Activated T-helper 2 cell treated with anti-CD3 and anti-CD28 coated beads, Interferon-gamma antibody, Interleukin-2, Interleukin-4, amounts not matched to agents 10 μg/mL and 5 μg/mL and 100 μg/mL, durations not matched to agents 14 hours and 24 hours and 36 hours (primary cell): ENCODE data around the gene FAM163B. TPM values are rescaled to one million over a fixed set of nuclear protein-coding genes. Genes with fewer than 3 reads are reported as not detected.

Experiments used
- DNase-seq: peaks from one replicate; pipeline ENCODE4 v3.0.0; 2021; ENCODE audit warnings: low spot score
- H3K27ac Mint-ChIP-seq: one replicate; pipeline ENCODE4 v1.8.0; 2021; ENCODE audit warnings: mixed read lengths
- H3K27me3 Mint-ChIP-seq: one replicate; pipeline ENCODE4 v1.8.0; 2021; ENCODE audit warnings: low read depth, mixed read lengths
- H3K36me3 Mint-ChIP-seq: one replicate; pipeline ENCODE4 v1.8.0; 2021; ENCODE audit warnings: low read depth, mixed read lengths
- H3K4me1 Mint-ChIP-seq: one replicate; pipeline ENCODE4 v1.8.0; 2021; ENCODE audit warnings: low read depth, mixed read lengths
- H3K4me3 Mint-ChIP-seq: one replicate; pipeline ENCODE4 v1.8.0; 2021; ENCODE audit warnings: low read depth, mild to moderate bottlenecking, moderate library complexity, mixed read lengths
- H3K9me3 Mint-ChIP-seq: one replicate; pipeline ENCODE4 v1.8.0; 2021; ENCODE audit warnings: mixed read lengths
- intact Hi-C: fragments of 100-400 bp; cut with micrococcal nuclease; formaldehyde crosslinking; loops from one replicate; pipeline ENCODE4 v1.15.1; 2023
- total RNA-seq: library from RNA; stranded (reverse); gene quantifications from 2 replicates; pipeline ENCODE4 v1.2.3, GENCODE V29; 2022

Gene FAM163B
- total RNA-seq, 1 donor from 2014 or later: not detected

GRCh38 chr9:133557581-133557980 is 51.6 kb downstream of the FAM163B start:
- intact Hi-C loops: no loop called here
- no peak overlapping the region for H3K4me3 Mint-ChIP-seq
- peaks cover 6% of the 10 kb centered on the region for H3K4me1 Mint-ChIP-seq
- no peaks in the 10 kb centered on the region for H3K27me3 Mint-ChIP-seq
- no peaks in the 10 kb centered on the region for H3K36me3 Mint-ChIP-seq
- DNase-seq: no peak
- H3K27ac Mint-ChIP-seq: no peak overlapping the region
- H3K9me3 Mint-ChIP-seq: no peaks in the 10 kb centered on the region

GRCh38 chr9:133556354-133556753 is 52.8 kb downstream of the FAM163B start:
- Mint-ChIP-seq H3K4me1 (peaks cover 6% of the 10 kb centered on the region), H3K9me3 (no peaks in the 10 kb centered on the region), H3K4me3 (no peak overlapping the region), H3K27ac (no peak overlapping the region), H3K36me3 (no peaks in the 10 kb centered on the region), H3K27me3 (no peaks in the 10 kb centered on the region)
- intact Hi-C loops: no loop called here
- no peak for DNase-seq

- Mint-ChIP-seq H3K9me3 (no peaks in the 10 kb centered on the region), H3K4me1 (peaks cover 6% of the 10 kb centered on the region), H3K27ac (no peak overlapping the region), H3K36me3 (no peaks in the 10 kb centered on the region), H3K27me3 (no peaks in the 10 kb centered on the region), H3K4me3 (no peak overlapping the region)
- intact Hi-C loops: no loop called here
- no peak for DNase-seq
Measured at GRCh38 chr9:133554729-133555128, 54.5 kb downstream of the FAM163B start.

GRCh38 chr9:133553973-133554713 is 55.0 kb downstream of the FAM163B start:
- Mint-ChIP-seq H3K27me3 (no peaks in the 10 kb centered on the region), H3K4me1 (peaks cover 6% of the 10 kb centered on the region), H3K4me3 (no peak overlapping the region), H3K27ac (no peak overlapping the region), H3K9me3 (no peaks in the 10 kb centered on the region), H3K36me3 (no peaks in the 10 kb centered on the region)
- DNase-seq: no peak
- intact Hi-C loops: no loop called here

- DNase-seq: no peak
- Mint-ChIP-seq H3K4me1 (peaks cover 2% of the 10 kb centered on the region), H3K27ac (no peak overlapping the region), H3K4me3 (no peak overlapping the region), H3K9me3 (no peaks in the 10 kb centered on the region), H3K27me3 (no peaks in the 10 kb centered on the region), H3K36me3 (no peaks in the 10 kb centered on the region)
- intact Hi-C loops: no loop called here
Measured at GRCh38 chr9:133553123-133553522, 56.1 kb downstream of the FAM163B start.

GRCh38 chr9:133552236-133552635 is 57.0 kb downstream of the FAM163B start:
- Mint-ChIP-seq H3K9me3 (no peaks in the 10 kb centered on the region), H3K4me3 (no peak overlapping the region), H3K27ac (no peak overlapping the region), H3K36me3 (no peaks in the 10 kb centered on the region), H3K27me3 (no peaks in the 10 kb centered on the region), H3K4me1 (no peaks in the 10 kb centered on the region)
- intact Hi-C loops: no loop called here
- DNase-seq: no peak

GRCh38 chr9:133551446-133551845 is 57.7 kb downstream of the FAM163B start:
- no peaks in the 10 kb centered on the region for H3K36me3 Mint-ChIP-seq
- H3K9me3 Mint-ChIP-seq: no peaks in the 10 kb centered on the region
- H3K27ac Mint-ChIP-seq: no peak overlapping the region
- H3K27me3 Mint-ChIP-seq: no peaks in the 10 kb centered on the region
- no peak overlapping the region for H3K4me3 Mint-ChIP-seq
- H3K4me1 Mint-ChIP-seq: no peaks in the 10 kb centered on the region
- intact Hi-C loops: no loop called here
- no peak for DNase-seq

- no peak overlapping the region for H3K4me3 Mint-ChIP-seq
- H3K36me3 Mint-ChIP-seq: no peaks in the 10 kb centered on the region
- intact Hi-C loops: no loop called here
- H3K27me3 Mint-ChIP-seq: no peaks in the 10 kb centered on the region
- H3K9me3 Mint-ChIP-seq: no peaks in the 10 kb centered on the region
- H3K4me1 Mint-ChIP-seq: no peaks in the 10 kb centered on the region
- no peak overlapping the region for H3K27ac Mint-ChIP-seq
- no peak for DNase-seq
Measured at GRCh38 chr9:133547116-133547515, 62.1 kb downstream of the FAM163B start.

- DNase-seq: no peak
- Mint-ChIP-seq H3K27me3 (no peaks in the 10 kb centered on the region), H3K9me3 (no peaks in the 10 kb centered on the region), H3K27ac (no peak overlapping the region), H3K4me1 (no peaks in the 10 kb centered on the region), H3K36me3 (no peaks in the 10 kb centered on the region), H3K4me3 (no peak overlapping the region)
- intact Hi-C loops: no loop called here
Measured at GRCh38 chr9:133546287-133546680, 62.9 kb downstream of the FAM163B start.

GRCh38 chr9:133545494-133546286 is 63.5 kb downstream of the FAM163B start:
- no peak for DNase-seq
- Mint-ChIP-seq H3K9me3 (no peaks in the 10 kb centered on the region), H3K4me1 (no peaks in the 10 kb centered on the region), H3K4me3 (no peak overlapping the region), H3K36me3 (no peaks in the 10 kb centered on the region), H3K27ac (no peak overlapping the region), H3K27me3 (no peaks in the 10 kb centered on the region)
- intact Hi-C loops: no loop called here

- intact Hi-C loops: no loop called here
- H3K36me3 Mint-ChIP-seq: no peaks in the 10 kb centered on the region
Measured at GRCh38 chr9:133543772-133544467, 65.3 kb downstream of the FAM163B start.

GRCh38 chr9:133542002-133542401 is 67.2 kb downstream of the FAM163B start:
- Mint-ChIP-seq H3K9me3 (no peaks in the 10 kb centered on the region), H3K4me3 (no peak overlapping the region), H3K4me1 (no peaks in the 10 kb centered on the region), H3K27me3 (no peaks in the 10 kb centered on the region), H3K36me3 (no peaks in the 10 kb centered on the region), H3K27ac (no peak overlapping the region)
- intact Hi-C loops: no loop called here
- no peak for DNase-seq

More at GRCh38 chr9:133543772-133544467, 65.3 kb downstream of the FAM163B start:
- Mint-ChIP-seq H3K27me3 (no peaks in the 10 kb centered on the region), H3K9me3 (no peaks in the 10 kb centered on the region), H3K27ac (no peak overlapping the region), H3K4me1 (no peaks in the 10 kb centered on the region), H3K4me3 (no peak overlapping the region)
- no peak for DNase-seq

GRCh38 chr9:133540698-133541025 is 68.5 kb downstream of the FAM163B start:
- no peaks in the 10 kb centered on the region for H3K4me1 Mint-ChIP-seq
- no peaks in the 10 kb centered on the region for H3K36me3 Mint-ChIP-seq
- intact Hi-C loops: no loop called here
- no peak overlapping the region for H3K4me3 Mint-ChIP-seq
- peaks cover under 1% of the 10 kb centered on the region for H3K27me3 Mint-ChIP-seq
- no peak overlapping the region for H3K27ac Mint-ChIP-seq
- H3K9me3 Mint-ChIP-seq: no peaks in the 10 kb centered on the region
- no peak for DNase-seq
